A549 treated with ZK216348 at 1 μM for 4 hours (cell line): Measurements from ENCODE around the gene SOD2. TPM values are rescaled to one million over a fixed set of nuclear protein-coding genes. Genes with fewer than 3 reads are reported as not detected.

ENCODE experiments used
- total RNA-seq: library from RNA; stranded (reverse); fragments of 200-300 nt; extraction: Qiagen RNA extraction; gene quantifications from 5 replicates; pipeline ENCODE4 v1.2.3, GENCODE V29; 2022; ENCODE audit warnings: low read depth

SOD2 gene
- total RNA-seq = 140 to 206 TPM (median 176 TPM) in 5 replicates

DNA sequence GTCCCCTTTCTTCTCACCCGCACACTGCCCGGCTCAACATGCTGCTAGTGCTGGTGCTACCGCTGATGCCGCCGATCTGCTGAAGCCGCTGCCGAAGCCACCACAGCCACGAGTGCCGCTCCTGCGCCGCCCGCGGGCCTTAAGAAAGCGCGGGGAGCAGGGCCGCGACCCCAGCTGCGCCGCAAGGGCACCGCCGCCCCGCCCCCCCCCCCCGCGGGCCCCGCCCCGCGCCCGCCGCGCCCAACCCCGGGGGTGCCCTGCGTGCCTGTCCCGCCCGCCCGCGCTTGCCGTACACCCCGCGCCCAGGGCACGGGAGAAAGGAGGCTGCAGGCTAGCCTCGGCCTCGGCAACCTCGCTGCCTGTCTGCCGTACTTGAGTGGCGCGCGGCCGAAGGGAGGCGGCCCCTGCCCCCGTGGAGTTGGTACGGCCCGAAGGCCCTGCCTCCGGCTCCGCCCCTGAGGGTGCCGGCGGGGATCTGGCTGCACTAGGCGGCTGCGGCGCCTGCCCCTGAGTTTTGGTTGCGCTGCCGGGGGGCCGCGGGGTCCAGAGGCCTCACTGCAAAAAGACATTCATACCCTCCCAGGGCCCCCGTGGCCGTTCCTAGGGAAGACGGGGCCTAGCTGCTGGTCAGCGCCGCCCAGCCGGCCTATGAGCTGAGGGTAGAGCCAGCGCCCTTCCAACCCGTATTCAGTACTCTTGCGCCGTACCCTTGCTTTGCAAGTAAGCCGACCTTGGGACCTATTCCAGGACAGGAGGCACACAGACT is at the start of gene SOD2:
TSS of gene SOD2 (minus strand) at position 114 of the 766 bp plus-strand sequence. CDS start at position 40, 74 bp downstream.

DNA sequence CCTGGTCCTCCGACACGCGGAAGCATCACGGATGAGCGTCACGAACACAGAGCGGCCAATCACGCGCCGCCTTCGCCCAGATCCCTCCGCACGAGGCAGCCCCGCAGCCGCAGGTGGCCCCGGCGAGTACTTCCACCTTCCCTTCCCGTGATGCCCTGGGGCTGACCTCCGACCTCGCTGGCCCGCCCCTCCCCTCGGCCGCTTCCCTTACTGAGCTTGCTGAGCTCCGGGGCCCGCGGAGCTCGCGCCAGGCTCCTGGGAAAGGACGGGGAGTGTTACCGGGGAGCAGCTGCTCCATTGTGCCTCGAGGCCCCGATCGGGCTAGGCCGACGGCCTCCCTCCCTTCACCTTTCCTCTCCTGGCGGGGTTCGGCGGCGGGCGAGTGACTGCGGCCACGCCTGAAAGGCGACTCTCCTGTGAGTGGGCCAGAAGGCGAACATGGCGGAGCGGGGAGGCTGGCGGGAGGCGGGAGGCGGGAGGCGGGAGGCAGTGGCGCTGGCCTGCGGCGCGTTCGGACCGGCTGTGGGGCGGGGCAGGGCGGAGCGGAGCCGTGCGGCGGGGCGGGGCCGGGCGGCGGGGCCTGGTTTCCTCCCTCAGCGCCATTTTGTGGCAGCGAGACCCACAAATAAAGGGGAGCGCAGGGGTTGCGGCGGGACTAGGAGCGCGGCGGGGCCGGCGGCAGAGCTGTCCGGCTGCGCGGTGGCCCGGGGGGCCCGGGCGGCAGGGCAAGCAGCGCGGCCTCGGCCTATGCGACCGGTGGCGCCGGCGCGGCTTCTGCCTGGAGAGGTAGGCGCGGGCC is 34.1 kb upstream of the SOD2 start, which contains the start of gene WTAP:
TSS of gene WTAP (plus strand) at position 589 of the 799 bp plus-strand sequence. CDS start 8,760 bp downstream, outside the sequence.

Other genes starting within 250 kb of the SOD2 start
- gene WTAP, start 34.3 kb upstream of the SOD2 start, total RNA-seq = 54.7 to 81.7 TPM (median 66.3 TPM) in 5 replicates
- 26.6 to 29.8 TPM (median 27.2 TPM) in 5 replicates for gene ACAT2, start 68.8 kb upstream of the SOD2 start, total RNA-seq
- 232 to 255 TPM (median 238 TPM) in 5 replicates for gene TCP1, start 96.4 kb upstream of the SOD2 start, total RNA-seq
- 83.3 to 105 TPM (median 88.0 TPM) in 5 replicates for gene MRPL18, start 97.2 kb upstream of the SOD2 start, total RNA-seq
- gene PNLDC1, start 107.0 kb upstream of the SOD2 start, total RNA-seq = 0.14 to 0.17 TPM in 2 of 5 replicates, not detected in the others
- not detected in 5 replicates for gene MAS1, start 197.7 kb upstream of the SOD2 start, total RNA-seq